HUES48 (cell line): ENCODE measurements around the gene ALKBH4.
"Not testable (repeated sequence)": the region's sequence is repeated elsewhere in the genome, so short reads cannot be mapped to it uniquely, and the experiment has no call there.

ENCODE experiments used
- H3K27ac ChIP-seq: one replicate; pipeline ENCODE4 v1.7.0; 2013; ENCODE audit warnings: low read depth, low read length, inconsistent platforms
- H3K27me3 ChIP-seq: 2 replicates; pipeline ENCODE4 v1.6.1; 2013; ENCODE audit warnings: mild to moderate bottlenecking, low read length; ENCODE audit not compliant: control insufficient read depth, insufficient read depth
- H3K36me3 ChIP-seq: 2 replicates; pipeline ENCODE4 v1.6.1; 2013; ENCODE audit warnings: low read length; ENCODE audit not compliant: control insufficient read depth, insufficient read depth
- H3K4me1 ChIP-seq: 2 replicates; pipeline ENCODE4 v1.6.1; 2013; ENCODE audit warnings: mild to moderate bottlenecking, low read length; ENCODE audit not compliant: control insufficient read depth, insufficient read depth
- H3K4me3 ChIP-seq: 2 replicates; pipeline ENCODE4 v1.5.1; 2013; ENCODE audit warnings: mild to moderate bottlenecking, low read depth, low read length
- H3K9ac ChIP-seq: 2 replicates; pipeline ENCODE4 v1.6.1; 2013; ENCODE audit warnings: mild to moderate bottlenecking, low read depth, low read length, moderate library complexity
- H3K9me3 ChIP-seq: 2 replicates; pipeline ENCODE4 v1.6.1; 2013; ENCODE audit warnings: low read length; ENCODE audit not compliant: control insufficient read depth, insufficient read depth

ALKBH4 gene

DNA sequence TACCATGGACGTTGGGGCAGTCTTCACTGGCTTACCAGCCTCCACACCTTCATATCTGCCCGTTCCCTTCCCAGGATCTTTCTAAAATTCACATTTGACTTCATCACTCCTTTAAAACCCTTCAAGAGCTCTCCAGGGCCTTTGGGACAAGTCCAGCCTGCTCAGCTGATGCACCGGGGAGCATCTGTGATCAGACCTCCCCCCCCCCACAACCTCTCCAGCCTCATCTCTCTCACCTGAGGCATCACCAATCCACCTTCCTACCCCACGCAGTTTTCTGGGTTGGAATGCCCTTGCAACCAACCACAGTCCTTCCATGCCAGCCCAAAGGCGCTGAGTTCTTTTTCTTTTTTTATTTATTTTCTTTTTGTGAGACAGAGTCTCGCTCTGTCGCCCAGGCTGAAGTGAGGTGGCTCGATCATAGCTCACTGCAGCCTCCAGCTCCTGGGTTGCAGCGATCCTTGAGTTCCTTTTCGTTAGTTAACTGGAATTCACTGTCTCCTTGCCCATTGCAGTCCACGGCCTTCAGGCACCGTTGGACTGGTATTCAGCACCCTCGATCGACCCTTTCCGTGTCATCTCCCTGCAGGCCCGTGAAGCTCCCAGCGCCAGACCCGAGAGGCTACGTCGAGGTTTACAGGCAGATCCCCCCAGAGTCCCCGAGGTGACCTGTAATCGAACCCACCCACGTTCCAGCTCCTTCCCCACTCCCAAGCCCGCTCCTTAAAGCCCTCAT is 654 bp downstream of the ALKBH4 start:
- Histone ChIP-seq H3K27me3 (no peaks in the 10 kb centered on the region), H3K4me3 (peak overlapping the region; percentile 84), H3K9ac (peak overlapping the region; percentile 64), H3K27ac (no peak overlapping the region), H3K36me3 (peaks cover 26% of the 10 kb centered on the region), H3K4me1 (no peaks in the 10 kb centered on the region), H3K9me3 (no peaks in the 10 kb centered on the region)

GRCh38 chr7:102460467-102460866 is 4.2 kb downstream of the ALKBH4 start:
- Histone ChIP-seq H3K27ac (no peak overlapping the region), H3K4me1 (no peaks in the 10 kb centered on the region), H3K36me3 (peaks cover 42% of the 10 kb centered on the region), H3K9me3 (no peaks in the 10 kb centered on the region), H3K4me3 (no peak overlapping the region), H3K9ac (no peak overlapping the region), H3K27me3 (no peaks in the 10 kb centered on the region)

GRCh38 chr7:102459221-102459844 is 5.3 kb downstream of the ALKBH4 start:
- Histone ChIP-seq H3K27ac (no peak overlapping the region), H3K9me3 (no peaks in the 10 kb centered on the region), H3K4me3 (no peak overlapping the region), H3K27me3 (no peaks in the 10 kb centered on the region), H3K9ac (no peak overlapping the region), H3K4me1 (no peaks in the 10 kb centered on the region), H3K36me3 (peaks cover 42% of the 10 kb centered on the region)

- Histone ChIP-seq H3K4me3 (no peak overlapping the region), H3K27me3 (no peaks in the 10 kb centered on the region), H3K9me3 (no peaks in the 10 kb centered on the region), H3K36me3 (peaks cover 42% of the 10 kb centered on the region), H3K4me1 (no peaks in the 10 kb centered on the region), H3K27ac (no peak overlapping the region), H3K9ac (no peak overlapping the region)
Measured at GRCh38 chr7:102457352-102457924, 7.2 kb downstream of the ALKBH4 start.

- H3K9ac ChIP-seq, result no peak overlapping the region
Measured at GRCh38 chr7:102456327-102456726, 8.3 kb downstream of the ALKBH4 start.

GRCh38 chr7:102455596-102455995 is 9.1 kb downstream of the ALKBH4 start:
- peaks cover 35% of the 10 kb centered on the region for H3K36me3 ChIP-seq
- no peak overlapping the region for H3K4me3 ChIP-seq
- H3K27ac ChIP-seq, result no peak overlapping the region
- H3K27me3 ChIP-seq, result no peaks in the 10 kb centered on the region
- no peaks in the 10 kb centered on the region for H3K9me3 ChIP-seq
- H3K4me1 ChIP-seq, result no peaks in the 10 kb centered on the region
- no peak overlapping the region for H3K9ac ChIP-seq

More at GRCh38 chr7:102456327-102456726, 8.3 kb downstream of the ALKBH4 start:
- Histone ChIP-seq H3K27me3 (no peaks in the 10 kb centered on the region), H3K4me1 (no peaks in the 10 kb centered on the region), H3K36me3 (peaks cover 35% of the 10 kb centered on the region), H3K9me3 (no peaks in the 10 kb centered on the region), H3K27ac (no peak overlapping the region), H3K4me3 (no peak overlapping the region)

DNA sequence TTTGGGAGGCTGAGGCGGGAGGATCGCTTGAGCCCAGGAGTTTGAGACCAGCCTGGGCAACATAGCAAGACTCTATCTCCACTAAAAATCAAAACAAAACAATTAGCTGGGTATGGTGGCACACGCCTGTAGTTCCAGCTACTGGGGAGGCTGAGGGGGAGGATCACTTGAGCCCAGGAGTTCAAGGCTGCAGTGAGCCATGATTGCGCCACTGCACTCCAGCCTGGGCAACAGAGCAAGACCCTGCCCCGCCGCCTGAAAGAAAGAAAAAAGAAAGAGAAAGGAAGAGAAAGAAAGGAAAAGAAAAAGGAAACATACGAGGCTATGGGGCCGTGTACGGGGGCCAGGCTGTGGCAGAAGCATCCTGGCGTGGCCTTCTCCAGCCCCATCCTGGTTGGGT is 9.7 kb downstream of the ALKBH4 start:
- H3K9me3 ChIP-seq, H3K27me3 ChIP-seq, H3K27ac ChIP-seq, H3K4me1 ChIP-seq, H3K9ac ChIP-seq, H3K4me3 ChIP-seq: not testable (repeated sequence)
- peaks cover 35% of the 10 kb centered on the region for H3K36me3 ChIP-seq

- H3K4me3 ChIP-seq, result no peak overlapping the region
- H3K4me1 ChIP-seq, result no peaks in the 10 kb centered on the region
- peaks cover 33% of the 10 kb centered on the region for H3K36me3 ChIP-seq
Measured at GRCh38 chr7:102454468-102454867, 10.2 kb downstream of the ALKBH4 start.

GRCh38 chr7:102453319-102453718 is 11.3 kb downstream of the ALKBH4 start:
- no peaks in the 10 kb centered on the region for H3K4me1 ChIP-seq

More at GRCh38 chr7:102454468-102454867, 10.2 kb downstream of the ALKBH4 start:
- no peaks in the 10 kb centered on the region for H3K9me3 ChIP-seq
- no peak overlapping the region for H3K9ac ChIP-seq
- H3K27ac ChIP-seq, result no peak overlapping the region
- no peaks in the 10 kb centered on the region for H3K27me3 ChIP-seq

GRCh38 chr7:102452451-102452850 is 12.2 kb downstream of the ALKBH4 start:
- Histone ChIP-seq H3K27me3 (no peaks in the 10 kb centered on the region), H3K9ac (no peak overlapping the region), H3K9me3 (no peaks in the 10 kb centered on the region), H3K4me3 (no peak overlapping the region), H3K36me3 (peaks cover 14% of the 10 kb centered on the region), H3K27ac (no peak overlapping the region), H3K4me1 (no peaks in the 10 kb centered on the region)

More at GRCh38 chr7:102453319-102453718, 11.3 kb downstream of the ALKBH4 start:
- Histone ChIP-seq H3K4me3 (no peak overlapping the region), H3K9ac (no peak overlapping the region), H3K27me3 (no peaks in the 10 kb centered on the region), H3K36me3 (peaks cover 22% of the 10 kb centered on the region), H3K9me3 (no peaks in the 10 kb centered on the region), H3K27ac (no peak overlapping the region)

GRCh38 chr7:102451371-102452054 is 13.2 kb downstream of the ALKBH4 start:
- H3K9ac ChIP-seq, result no peak overlapping the region
- peaks cover 13% of the 10 kb centered on the region for H3K36me3 ChIP-seq
- H3K27ac ChIP-seq, result peak overlapping the region; percentile 12
- no peaks in the 10 kb centered on the region for H3K27me3 ChIP-seq
- no peaks in the 10 kb centered on the region for H3K9me3 ChIP-seq
- H3K4me1 ChIP-seq, result no peaks in the 10 kb centered on the region
- no peak overlapping the region for H3K4me3 ChIP-seq
